ENCODE results near the gene PRG2. TPM values are rescaled to one million over a fixed set of nuclear protein-coding genes. Genes with fewer than 3 reads are reported as not detected.

The PRG2 gene
- total and polyA plus RNA-seq, 2 donors (not counting 1 experiment from before 2014, with no cell fraction given) = 0.07 TPM; not detected in 1

DNA sequence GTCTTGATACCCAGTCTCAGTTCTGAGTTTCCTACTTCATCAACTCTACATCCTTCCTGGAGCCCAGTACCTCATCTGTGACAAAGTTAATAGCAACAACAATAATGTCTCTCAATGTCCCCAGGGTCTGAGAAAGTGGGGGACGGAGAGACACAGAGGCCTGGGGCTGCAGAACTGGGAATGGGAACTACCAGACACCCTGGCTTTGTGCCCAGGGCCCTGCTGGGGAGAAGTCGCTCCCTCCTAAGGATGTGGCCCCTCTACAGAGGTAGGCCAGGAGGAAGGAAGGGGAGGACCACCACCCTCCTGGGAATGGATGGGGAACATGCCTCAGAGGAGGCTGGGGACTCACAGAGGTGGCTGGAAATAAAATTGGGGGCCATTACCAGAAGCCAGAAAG is 15.0 kb downstream of the PRG2 start:
- H3K4me1 Mint-ChIP-seq = no peaks in the 10 kb centered on the region
- H2AFZ ChIP-seq (ENCODE audit: insufficient read depth, low read depth, low read length, poor library complexity, severe bottlenecking) = no peak overlapping the region
- no peak overlapping the region for H3K4me2 ChIP-seq (replicated peaks; ENCODE audit: low read depth, low read length, poor library complexity, severe bottlenecking)
- H3K4me3 ChIP-seq (ENCODE audit: control extremely low read depth in 1 of 5, extremely low read depth in 1 of 5, insufficient read depth in 1 of 5, low read depth in 2 of 5, low read length in 4 of 5) = no peak overlapping the region
- no peak overlapping the region for H3K9ac ChIP-seq (ENCODE audit: low read length)
- peaks cover 0 to 5% (median 0%) of the 10 kb centered on the region in 4 experiments for H3K27me3 ChIP-seq (replicated peaks in 1 of 4; ENCODE audit: control extremely low read depth in 1 of 4, control insufficient read depth in 3 of 4, insufficient read depth in 4 of 4, low read length in 3 of 4)
- H3K27ac Mint-ChIP-seq = no peak overlapping the region
- H3K27ac ChIP-seq (ENCODE audit: low read length in 2 of 2) = no peak overlapping the region
- H4K20me1 ChIP-seq (ENCODE audit: control insufficient read depth, insufficient read depth, low read length, poor library complexity, severe bottlenecking) = no peaks in the 10 kb centered on the region
- 4% methylated on average over 2 of the region's 2 CpGs for WGBS (ENCODE audit: insufficient coverage)
- ChIA-PET CTCF (no interaction called here), POLR2A (no interaction called here)
- no peak for DNase-seq
- intact Hi-C loops (cut with micrococcal nuclease) = no loop called here
- TF ChIP-seq EZH2 (IDR thresholded peaks at IDR 0.05; ENCODE audit: borderline replicate concordance, insufficient read depth, low read depth, low read length, poor library complexity, severe bottlenecking) = no peak
- TF ChIP-seq, protein P1, sequence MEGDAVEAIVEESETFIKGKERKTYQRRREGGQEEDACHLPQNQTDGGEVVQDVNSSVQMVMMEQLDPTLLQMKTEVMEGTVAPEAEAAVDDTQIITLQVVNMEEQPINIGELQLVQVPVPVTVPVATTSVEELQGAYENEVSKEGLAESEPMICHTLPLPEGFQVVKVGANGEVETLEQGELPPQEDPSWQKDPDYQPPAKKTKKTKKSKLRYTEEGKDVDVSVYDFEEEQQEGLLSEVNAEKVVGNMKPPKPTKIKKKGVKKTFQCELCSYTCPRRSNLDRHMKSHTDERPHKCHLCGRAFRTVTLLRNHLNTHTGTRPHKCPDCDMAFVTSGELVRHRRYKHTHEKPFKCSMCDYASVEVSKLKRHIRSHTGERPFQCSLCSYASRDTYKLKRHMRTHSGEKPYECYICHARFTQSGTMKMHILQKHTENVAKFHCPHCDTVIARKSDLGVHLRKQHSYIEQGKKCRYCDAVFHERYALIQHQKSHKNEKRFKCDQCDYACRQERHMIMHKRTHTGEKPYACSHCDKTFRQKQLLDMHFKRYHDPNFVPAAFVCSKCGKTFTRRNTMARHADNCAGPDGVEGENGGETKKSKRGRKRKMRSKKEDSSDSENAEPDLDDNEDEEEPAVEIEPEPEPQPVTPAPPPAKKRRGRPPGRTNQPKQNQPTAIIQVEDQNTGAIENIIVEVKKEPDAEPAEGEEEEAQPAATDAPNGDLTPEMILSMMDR (IDR thresholded peaks at IDR 0.05) = no peak
- no peaks in the 10 kb centered on the region for H3K36me3 ChIP-seq (replicated peaks in 1 of 2; ENCODE audit: control extremely low read depth in 1 of 2, control insufficient read depth in 1 of 2, extremely low read depth in 1 of 2, insufficient read depth in 2 of 2, low read length in 1 of 2)
- no peaks in the 10 kb centered on the region for H3K9me3 Mint-ChIP-seq (ENCODE audit: insufficient read depth)
- no peaks in the 10 kb centered on the region for H3K4me1 ChIP-seq (ENCODE audit: control insufficient read depth in 2 of 2, insufficient read depth in 2 of 2, low read length in 2 of 2)
- H3K79me2 ChIP-seq (ENCODE audit: control insufficient read depth, insufficient read depth, low read length) = no peaks in the 10 kb centered on the region
- H3K27me3 Mint-ChIP-seq = peaks cover 20% of the 10 kb centered on the region
- no peak overlapping the region for H3K4me3 Mint-ChIP-seq
- no peak for ATAC-seq (ENCODE audit: low read depth)
- H3K9me3 ChIP-seq (ENCODE audit: control extremely low read depth in 1 of 3, control insufficient read depth in 2 of 3, insufficient read depth in 1 of 3, low read length in 2 of 3) = no peaks in the 10 kb centered on the region

DNA sequence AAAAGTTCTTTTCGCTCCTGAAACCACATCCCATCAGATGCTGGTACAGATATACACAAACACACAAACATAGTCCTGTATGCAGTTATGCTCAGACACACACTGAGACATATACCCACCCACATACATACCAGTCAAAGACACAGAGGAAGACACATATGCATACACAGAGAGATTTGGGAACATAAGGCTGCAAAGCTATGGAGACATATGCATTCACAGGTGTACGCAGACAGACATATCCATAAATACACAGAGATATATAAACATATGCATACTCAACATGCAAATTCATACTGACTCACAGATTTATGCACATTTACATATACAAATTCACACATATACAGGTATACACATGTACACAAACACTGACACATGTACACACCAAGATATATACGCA is 15.5 kb downstream of the PRG2 start:
- no peaks in the 10 kb centered on the region for H4K20me1 ChIP-seq (ENCODE audit: control insufficient read depth, insufficient read depth, low read length, poor library complexity, severe bottlenecking)
- no peak for TF ChIP-seq EZH2 (IDR thresholded peaks at IDR 0.05; ENCODE audit: borderline replicate concordance, insufficient read depth, low read depth, low read length, poor library complexity, severe bottlenecking)
- TF ChIP-seq, protein P1 (IDR thresholded peaks at IDR 0.05) = no peak
- H3K4me3 ChIP-seq (ENCODE audit: control extremely low read depth in 1 of 5, extremely low read depth in 1 of 5, insufficient read depth in 1 of 5, low read depth in 2 of 5, low read length in 4 of 5) = no peak overlapping the region
- Mint-ChIP-seq H3K4me3 (no peak overlapping the region), H3K4me1 (no peaks in the 10 kb centered on the region), H3K9me3 (ENCODE audit: insufficient read depth) (no peaks in the 10 kb centered on the region), H3K27me3 (peaks cover 24% of the 10 kb centered on the region), H3K27ac (no peak overlapping the region)
- no peaks in the 10 kb centered on the region for H3K9me3 ChIP-seq (ENCODE audit: control extremely low read depth in 1 of 3, control insufficient read depth in 2 of 3, insufficient read depth in 1 of 3, low read length in 2 of 3)
- no peak overlapping the region for H3K4me2 ChIP-seq (replicated peaks; ENCODE audit: low read depth, low read length, poor library complexity, severe bottlenecking)
- 98% methylated on average over 3 of the region's 3 CpGs for WGBS (ENCODE audit: insufficient coverage)
- CTCF ChIA-PET = no interaction called here
- H3K27ac ChIP-seq (ENCODE audit: low read length in 2 of 2) = no peak overlapping the region
- ATAC-seq (ENCODE audit: low read depth) = no peak
- intact Hi-C loops (cut with micrococcal nuclease) = no loop called here
- H3K79me2 ChIP-seq (ENCODE audit: control insufficient read depth, insufficient read depth, low read length) = no peaks in the 10 kb centered on the region
- no peaks in the 10 kb centered on the region for H3K4me1 ChIP-seq (ENCODE audit: control insufficient read depth in 2 of 2, insufficient read depth in 2 of 2, low read length in 2 of 2)
- POLR2A ChIA-PET = no interaction called here
- no peak for DNase-seq
- H3K9ac ChIP-seq (ENCODE audit: low read length) = no peak overlapping the region
- peaks cover 0 to 5% (median 0%) of the 10 kb centered on the region in 4 experiments for H3K27me3 ChIP-seq (replicated peaks in 1 of 4; ENCODE audit: control extremely low read depth in 1 of 4, control insufficient read depth in 3 of 4, insufficient read depth in 4 of 4, low read length in 3 of 4)
- no peak overlapping the region for H2AFZ ChIP-seq (ENCODE audit: insufficient read depth, low read depth, low read length, poor library complexity, severe bottlenecking)
- no peaks in the 10 kb centered on the region for H3K36me3 ChIP-seq (replicated peaks in 1 of 2; ENCODE audit: control extremely low read depth in 1 of 2, control insufficient read depth in 1 of 2, extremely low read depth in 1 of 2, insufficient read depth in 2 of 2, low read length in 1 of 2)

Measured in B cell (primary cell).